HG03159 (cell line): ENCODE results near the gene B4GALNT1.
"Not testable (repeated sequence)": the region's sequence is repeated elsewhere in the genome, so short reads cannot be mapped to it uniquely, and the experiment has no call there.

Experiments used
- ATAC-seq: cut with Tn5 transposase; IDR thresholded peaks from one replicate; pipeline ENCODE4 v1.9.1; 2021; ENCODE audit warnings: mild to moderate bottlenecking, moderate library complexity; ENCODE audit not compliant: unreplicated experiment

Gene B4GALNT1

GRCh38 chr12:57632958-57633840 lies at the start of gene B4GALNT1:
TSS of gene B4GALNT1 (minus strand) at chr12:57633201. CDS start at chr12:57632132, 1,069 bp downstream.
- ATAC-seq = peak; percentile 77

DNA sequence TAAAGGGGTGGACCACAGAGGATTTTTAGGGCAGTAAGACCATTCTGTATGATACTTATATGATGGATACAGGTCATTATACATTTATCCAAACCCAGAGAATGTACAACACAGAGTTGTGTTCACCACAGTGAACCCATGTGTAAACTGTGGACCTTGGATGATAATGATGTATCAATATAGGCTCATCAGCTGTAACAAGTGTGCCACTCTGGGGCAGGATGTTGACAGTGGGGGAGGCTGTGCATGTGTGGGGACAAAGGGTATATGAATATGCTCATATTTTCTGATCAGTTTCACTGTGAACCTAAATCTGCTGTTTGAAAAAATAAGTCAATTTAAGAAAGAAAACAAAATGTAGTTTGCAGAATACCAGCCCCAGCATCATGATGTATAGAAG lies 46.7 kb upstream of the B4GALNT1 start:
- ATAC-seq = no peak

- ATAC-seq = not testable (repeated sequence)
These were observed 44.9 kb upstream of the B4GALNT1 start for GRCh38 chr12:57677947-57678346.

- ATAC-seq = no peak
These were observed 41.7 kb upstream of the B4GALNT1 start for GRCh38 chr12:57674691-57675090.

DNA sequence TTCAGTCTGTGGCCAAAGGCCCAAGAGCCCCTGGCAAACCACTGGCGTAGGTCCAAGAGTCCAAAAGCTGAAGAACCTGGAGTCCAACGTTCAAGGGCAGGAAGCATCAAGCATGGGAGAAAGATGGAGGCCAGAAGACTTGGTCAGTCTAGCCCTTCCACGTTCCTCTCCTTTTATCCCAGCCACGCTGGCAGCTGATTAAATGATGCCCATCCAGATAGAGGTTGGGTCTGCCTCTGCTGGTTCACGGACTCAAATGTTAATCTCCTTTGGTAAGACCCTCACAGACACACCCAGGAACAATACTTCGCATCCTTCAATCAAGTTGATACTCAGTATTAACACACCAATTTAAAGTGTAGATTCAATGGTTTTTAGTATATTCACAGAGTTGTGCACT lies 39.8 kb upstream of the B4GALNT1 start:
- ATAC-seq = no peak

DNA sequence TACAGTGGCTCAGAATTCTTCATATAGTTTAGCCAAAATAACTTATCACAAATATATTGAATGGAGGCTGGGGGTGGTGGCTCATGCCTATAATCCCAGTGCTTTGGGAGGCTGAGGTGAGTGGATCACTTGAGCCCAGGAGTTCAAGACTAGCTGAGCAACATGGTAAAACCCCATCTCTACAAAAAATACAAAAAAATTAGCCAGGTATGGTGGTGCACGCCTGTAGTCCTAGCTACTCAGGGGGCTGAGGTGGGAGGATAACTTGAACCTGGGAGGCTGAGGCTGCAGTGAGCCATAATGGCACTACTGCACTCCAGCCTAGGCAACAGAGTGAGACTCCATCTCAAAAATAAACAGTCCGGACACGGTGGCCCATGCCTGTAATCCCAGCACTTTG lies 38.8 kb upstream of the B4GALNT1 start:
- not testable (repeated sequence) for ATAC-seq

- ATAC-seq = not testable (repeated sequence)
These were observed 36.7 kb upstream of the B4GALNT1 start for GRCh38 chr12:57669691-57670090.

- ATAC-seq = no peak
These were observed 33.9 kb upstream of the B4GALNT1 start for GRCh38 chr12:57666897-57667296.

DNA sequence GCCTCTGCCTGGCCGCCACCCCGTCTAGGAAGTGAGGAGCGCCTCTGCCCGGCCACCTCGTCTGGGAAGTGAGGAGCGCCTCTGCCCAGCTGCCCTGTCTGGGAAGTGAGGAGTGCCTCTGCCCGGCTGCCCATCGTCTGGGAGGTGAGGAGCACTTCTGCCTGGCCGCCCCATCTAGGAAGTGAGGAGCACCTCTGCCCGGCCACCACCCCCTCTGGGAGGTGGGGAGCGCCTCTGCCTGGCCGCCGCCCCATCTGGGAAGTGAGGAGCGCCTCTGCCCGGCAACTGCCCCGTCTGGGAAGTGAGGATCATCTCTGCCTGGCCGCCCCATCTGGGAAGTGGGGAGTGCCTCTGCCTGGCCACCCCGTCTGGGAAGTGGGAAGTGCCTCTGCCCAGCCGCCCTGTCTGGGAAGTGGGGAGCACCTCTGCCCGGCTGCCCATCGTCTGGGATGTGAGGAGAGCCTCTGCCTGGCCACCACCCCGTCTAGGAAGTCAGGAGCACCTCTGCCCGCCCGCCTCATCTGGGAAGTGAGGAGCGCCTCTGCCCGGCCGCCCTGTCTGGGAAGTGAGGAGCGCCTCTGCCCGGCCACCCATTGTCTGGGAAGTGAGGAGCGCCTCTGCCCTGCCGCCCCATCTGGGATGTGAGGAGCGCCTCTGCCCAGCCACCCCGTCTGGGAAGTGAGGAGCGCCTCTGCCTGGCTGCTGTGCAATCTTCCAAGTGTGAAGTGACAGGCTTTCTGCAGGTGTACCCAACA lies 32.2 kb upstream of the B4GALNT1 start:
- ATAC-seq = not testable (repeated sequence)

DNA sequence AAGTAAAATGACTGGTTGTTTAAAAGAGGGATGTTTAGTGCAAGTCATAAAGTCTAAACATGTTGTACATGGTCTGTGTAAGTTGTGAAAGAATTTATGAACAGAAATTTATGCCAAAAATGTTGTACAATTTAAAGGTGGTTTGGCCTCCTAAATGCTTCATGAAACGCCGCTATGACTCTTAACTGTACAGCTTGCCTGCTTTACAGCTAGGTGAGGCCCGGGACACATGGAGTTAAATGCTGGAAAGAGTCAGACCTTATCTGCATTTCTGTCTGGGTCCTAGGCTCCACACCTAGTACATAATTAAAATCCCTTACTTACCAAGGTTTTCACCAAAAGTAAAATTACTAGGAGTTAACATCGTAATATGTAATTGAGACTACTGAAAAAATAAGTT lies 28.4 kb upstream of the B4GALNT1 start:
- no peak for ATAC-seq

DNA sequence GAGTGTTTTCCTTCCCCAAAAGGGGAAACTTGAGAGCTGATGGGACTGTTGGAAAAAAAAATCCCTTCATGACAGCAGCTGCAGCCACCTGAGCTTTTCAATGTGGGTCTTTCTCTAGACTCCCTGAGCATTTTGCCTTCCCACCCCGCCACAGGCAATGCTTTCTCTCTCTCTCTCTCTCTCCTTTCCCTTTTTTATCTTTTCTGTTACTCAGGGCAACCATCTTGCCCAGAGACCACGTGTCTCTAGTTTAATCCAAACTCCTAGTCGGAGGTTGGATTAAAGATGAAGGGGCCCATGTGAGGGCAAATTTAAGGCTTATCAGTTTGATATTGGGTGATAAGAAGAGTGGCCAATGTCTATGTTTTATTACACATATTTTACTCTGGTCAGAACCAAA lies 25.9 kb upstream of the B4GALNT1 start:
- ATAC-seq = no peak

- ATAC-seq = no peak
These were observed 24.7 kb upstream of the B4GALNT1 start for GRCh38 chr12:57657744-57658143.

- not testable (repeated sequence) for ATAC-seq
These were observed 23.4 kb upstream of the B4GALNT1 start for GRCh38 chr12:57656408-57656807.

DNA sequence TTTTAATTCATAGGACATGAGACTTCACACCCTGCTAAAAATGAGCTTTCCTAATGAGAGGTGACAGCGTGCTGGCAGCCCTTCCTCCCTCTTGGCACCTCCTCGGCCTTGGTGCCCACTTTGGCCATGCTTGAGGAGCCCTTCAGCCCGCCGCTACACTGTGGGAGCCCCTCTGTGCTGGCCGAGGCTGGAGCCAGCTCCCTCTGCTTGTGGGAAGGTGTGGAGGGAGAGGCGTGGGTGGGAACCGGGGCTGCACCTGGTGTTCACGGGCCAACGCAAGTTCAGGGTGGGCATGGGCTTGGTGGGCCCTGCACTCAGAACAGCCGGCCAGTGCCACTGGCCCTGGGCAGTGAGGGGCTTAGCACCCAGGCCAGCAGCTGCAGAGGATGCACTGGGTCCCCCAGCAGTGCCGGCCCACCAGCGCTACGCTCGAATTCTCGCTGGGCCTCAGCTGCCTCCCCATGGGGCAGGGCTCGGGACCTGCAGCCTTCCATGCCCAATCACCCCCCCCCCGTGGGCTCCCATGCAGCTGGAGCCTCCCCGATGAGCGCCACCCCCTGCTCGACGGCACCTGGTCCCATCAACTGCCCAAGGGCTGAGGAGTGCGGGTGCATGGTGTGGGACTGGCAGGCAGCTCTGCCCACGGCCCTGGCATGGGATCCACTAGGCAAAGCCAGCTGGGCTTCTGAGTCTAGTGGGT lies 22.7 kb upstream of the B4GALNT1 start:
- no peak for ATAC-seq

DNA sequence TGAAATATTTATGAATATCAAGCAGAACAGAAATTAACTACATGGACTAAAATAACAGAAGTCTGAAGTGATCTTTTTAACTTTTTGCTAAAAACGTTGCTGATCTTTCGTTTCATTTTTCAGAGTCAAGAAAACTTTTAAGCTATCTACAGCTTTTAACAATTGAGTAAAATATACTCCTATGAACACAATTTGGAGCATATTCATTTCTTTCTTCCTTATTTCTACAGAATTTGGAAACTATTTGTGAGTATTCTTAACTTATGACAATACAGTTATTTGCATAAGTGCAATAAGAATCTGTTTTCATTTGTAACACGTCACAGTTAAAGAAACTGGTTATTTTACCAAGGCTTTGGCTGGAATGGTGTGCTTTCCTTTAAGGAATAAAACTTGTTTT lies 21.0 kb upstream of the B4GALNT1 start:
- no peak for ATAC-seq

- not testable (repeated sequence) for ATAC-seq
These were observed 13.7 kb upstream of the B4GALNT1 start for GRCh38 chr12:57646659-57647049.

GRCh38 chr12:57645990-57646658 lies 13.1 kb upstream of the B4GALNT1 start:
- not testable (repeated sequence) for ATAC-seq

- no peak for ATAC-seq
These were observed 8.9 kb upstream of the B4GALNT1 start for GRCh38 chr12:57641699-57642442.

DNA sequence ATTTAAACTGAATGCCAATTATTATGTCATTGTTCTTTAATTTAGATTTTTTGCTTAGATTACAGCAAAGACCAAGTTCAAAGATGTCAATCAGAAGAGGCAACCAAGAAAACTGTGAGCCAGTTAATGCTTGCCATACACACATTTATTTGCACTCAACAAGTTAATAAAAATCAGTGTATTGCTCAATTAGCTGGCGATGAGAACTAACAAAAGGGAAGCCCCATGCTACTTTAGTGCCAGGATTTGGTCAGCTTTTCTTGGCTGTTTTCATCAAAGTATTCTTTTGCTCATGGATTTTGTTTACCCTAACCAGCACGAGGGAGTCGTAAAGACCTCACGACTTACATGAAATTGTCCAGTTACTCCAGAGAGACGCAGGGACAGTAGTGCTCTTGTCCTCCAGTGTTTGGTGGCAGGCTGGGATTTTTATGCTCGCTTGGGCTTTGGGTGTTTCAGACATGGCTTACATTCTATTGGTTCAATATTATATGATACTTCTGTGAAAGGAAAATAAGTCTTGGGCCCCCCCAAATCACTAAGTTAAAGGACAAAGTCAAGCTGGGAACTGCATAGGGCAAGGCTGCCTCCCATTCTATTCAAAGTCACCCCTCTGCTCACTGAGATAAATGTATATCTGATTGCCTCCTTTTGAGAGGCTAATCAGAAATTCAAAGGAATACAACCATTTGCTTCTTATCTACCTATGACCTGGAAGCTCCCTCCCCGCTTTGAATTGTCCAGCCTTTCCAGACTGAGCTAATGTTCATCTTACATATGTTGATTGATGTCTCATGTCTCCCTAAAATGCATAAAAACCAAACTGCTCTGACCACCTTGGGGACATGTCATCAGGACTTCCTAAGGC lies 7.4 kb upstream of the B4GALNT1 start:
- ATAC-seq = no peak
